8988T (cell line): ENCODE measurements around the gene BANP.
"Not testable (repeated sequence)": the region's sequence is repeated elsewhere in the genome, so short reads cannot be mapped to it uniquely, and the experiment has no call there.

Source experiments
- DNase-seq: peaks from one replicate; pipeline ENCODE4 v3.0.0; 2011

Gene BANP

GRCh38 chr16:88019821-88020515 lies 68.7 kb downstream of the BANP start:
- no peak for DNase-seq

GRCh38 chr16:88020516-88020885 lies 69.3 kb downstream of the BANP start:
- DNase-seq = no peak

- not testable (repeated sequence) for DNase-seq
These were observed 70.1 kb downstream of the BANP start for GRCh38 chr16:88021041-88021970.

GRCh38 chr16:88022076-88023042 lies 71.1 kb downstream of the BANP start:
- DNase-seq = no peak

GRCh38 chr16:88023366-88023765 lies 72.1 kb downstream of the BANP start:
- no peak for DNase-seq

- DNase-seq = no peak
These were observed 72.6 kb downstream of the BANP start for GRCh38 chr16:88023786-88024185.

GRCh38 chr16:88024491-88025085 lies 73.4 kb downstream of the BANP start:
- DNase-seq = peak; percentile 93

GRCh38 chr16:88025086-88025492 lies 73.9 kb downstream of the BANP start:
- DNase-seq = not testable (repeated sequence)

- DNase-seq = not testable (repeated sequence)
These were observed 74.8 kb downstream of the BANP start for GRCh38 chr16:88025828-88026555.

GRCh38 chr16:88026964-88027938 lies 76.0 kb downstream of the BANP start:
- DNase-seq = no peak

GRCh38 chr16:88028177-88028930 lies 77.1 kb downstream of the BANP start:
- not testable (repeated sequence) for DNase-seq

GRCh38 chr16:88030498-88030897 lies 79.3 kb downstream of the BANP start:
- no peak for DNase-seq

- not testable (repeated sequence) for DNase-seq
These were observed 79.7 kb downstream of the BANP start for GRCh38 chr16:88030961-88031360.

- DNase-seq = not testable (repeated sequence)
These were observed 81.9 kb downstream of the BANP start for GRCh38 chr16:88033003-88033740.

- DNase-seq = no peak
These were observed 83.5 kb downstream of the BANP start for GRCh38 chr16:88034770-88035169.

- DNase-seq = no peak
These were observed 84.1 kb downstream of the BANP start for GRCh38 chr16:88035292-88035691.

GRCh38 chr16:88035884-88036639 lies 84.8 kb downstream of the BANP start:
- DNase-seq = not testable (repeated sequence)

GRCh38 chr16:88036640-88036996 lies 85.4 kb downstream of the BANP start:
- DNase-seq = not testable (repeated sequence)
